CD8-positive, alpha-beta memory T cell (primary cell): ENCODE results near the gene CPLX3. TPM values are rescaled to one million over a fixed set of nuclear protein-coding genes. Genes with fewer than 3 reads are reported as not detected.

Experiments used
- CTCF ChIA-PET: fragments of 350-600 bp; sonication (Branson Sonifier 250); formaldehyde crosslinking; loops from one replicate; lab custom pipeline; 2021; ENCODE audit warnings: antibody characterized with exemption; lab: Charles Lee
- POLR2A ChIA-PET: fragments of 350-600 bp; sonication (Branson Sonifier 250); formaldehyde crosslinking; loops from one replicate; lab custom pipeline; 2021; ENCODE audit warnings: antibody characterized with exemption; lab: Charles Lee
- DNase-seq, 5 donors: peaks; one replicate each; pipeline versions ENCODE4 v3.0.0 to v3.0.0-alpha.2; 2020 to 2022; ENCODE audit warnings: mixed read lengths in 1 of 5
- H3K27ac ChIP-seq: one replicate; pipeline ENCODE4 v1.7.0; 2013; ENCODE audit warnings: low read depth, mild to moderate bottlenecking, low read length, moderate library complexity
- H3K27me3 ChIP-seq: 2 replicates; pipeline ENCODE4 v1.7.0; 2013; ENCODE audit warnings: low read length, mild to moderate bottlenecking; ENCODE audit not compliant: insufficient read depth, poor library complexity, severe bottlenecking
- H3K36me3 ChIP-seq: 2 replicates; pipeline ENCODE4 v1.7.0; 2013; ENCODE audit warnings: mild to moderate bottlenecking, low read length, moderate library complexity; ENCODE audit not compliant: insufficient read depth
- H3K4me1 ChIP-seq: 2 replicates; pipeline ENCODE4 v1.7.0; 2013; ENCODE audit warnings: mild to moderate bottlenecking, low read length, moderate library complexity; ENCODE audit not compliant: insufficient read depth
- H3K4me3 ChIP-seq: 2 replicates; pipeline ENCODE4 v1.7.0; 2013; ENCODE audit warnings: mild to moderate bottlenecking, low read length
- H3K9me3 ChIP-seq: 2 replicates; pipeline ENCODE4 v1.7.0; 2013; ENCODE audit warnings: mild to moderate bottlenecking, low read length
- H3K27ac Mint-ChIP-seq, 8 donors: one replicate each; pipeline ENCODE4 v1.8.0; 2020 to 2021; ENCODE audit warnings: mixed read lengths in 8 of 8, mild to moderate bottlenecking in 6 of 8, inconsistent platforms in 3 of 8, moderate library complexity in 3 of 8
- H3K27me3 Mint-ChIP-seq, 2 donors: one replicate each; pipeline ENCODE4 v1.8.0; 2020 to 2021; ENCODE audit warnings: mixed read lengths in 2 of 2, mild to moderate bottlenecking in 1 of 2, moderate library complexity in 1 of 2
- H3K36me3 Mint-ChIP-seq, 3 donors: one replicate each; pipeline ENCODE4 v1.8.0; 2020 to 2021; ENCODE audit warnings: mixed read lengths in 3 of 3, inconsistent platforms in 1 of 3, mild to moderate bottlenecking in 1 of 3
- H3K4me1 Mint-ChIP-seq, 3 donors: one replicate each; pipeline ENCODE4 v1.8.0; 2020 to 2021; ENCODE audit warnings: mixed read lengths in 3 of 3, inconsistent platforms in 1 of 3, mild to moderate bottlenecking in 1 of 3
- H3K4me3 Mint-ChIP-seq, 7 donors: one replicate each; pipeline ENCODE4 v1.8.0; 2020 to 2021; ENCODE audit warnings: mixed read lengths in 7 of 7, mild to moderate bottlenecking in 6 of 7, moderate library complexity in 4 of 7, inconsistent platforms in 2 of 7
- H3K9me3 Mint-ChIP-seq, 5 donors: one replicate each; pipeline ENCODE4 v1.8.0; 2020 to 2022; ENCODE audit warnings: mixed read lengths in 5 of 5, mild to moderate bottlenecking in 3 of 5, moderate library complexity in 2 of 5, inconsistent platforms in 1 of 5
- polyA plus RNA-seq: library from polyadenylated mRNA; unstranded; fragments of 300-500 nt; fragmentation: Illumina TruSeq; gene quantifications from one replicate; pipeline ENCODE4 v1.2.3, GENCODE V29; 2021
- total RNA-seq, 2 experiments: library from RNA; stranded (reverse); gene quantifications; one replicate each; pipeline ENCODE4 v1.2.3, GENCODE V29; 2021

Gene CPLX3
- total and polyA plus RNA-seq, 3 experiments from 2014 or later, result not detected

- H3K27me3 ChIP-seq, result no peaks in the 10 kb centered on the region
- no peak overlapping the region for H3K4me3 Mint-ChIP-seq
- no peaks in the 10 kb centered on the region for H3K9me3 Mint-ChIP-seq
- DNase-seq, result no peak
- peaks cover 9% of the 10 kb centered on the region for H3K4me1 ChIP-seq
- H3K36me3 Mint-ChIP-seq, result no peaks in the 10 kb centered on the region
- peaks cover 1 to 11% of the 10 kb centered on the region in 2 donors for H3K27me3 Mint-ChIP-seq
- peak overlapping the region in 3 of 8 donors; percentile 55 to 77 (median 64) for H3K27ac Mint-ChIP-seq
- H3K4me1 Mint-ChIP-seq, result peaks cover 4 to 9% (median 4%) of the 10 kb centered on the region in 3 donors
- ChIA-PET CTCF (interaction anchor here (1.3 kb wide), 1 partner anchor 23 kb away, joined by 5 read pairs; no protein-coding TSS in a partner anchor), POLR2A (no interaction called here)
- H3K27ac ChIP-seq, result no peak overlapping the region
- no peaks in the 10 kb centered on the region for H3K9me3 ChIP-seq
- no peak overlapping the region for H3K4me3 ChIP-seq
- no peaks in the 10 kb centered on the region for H3K36me3 ChIP-seq
These were observed 9.6 kb upstream of the CPLX3 start for GRCh38 chr15:74816624-74817369.

- Histone ChIP-seq H3K36me3 (no peaks in the 10 kb centered on the region), H3K9me3 (no peaks in the 10 kb centered on the region), H3K4me1 (peaks cover 9% of the 10 kb centered on the region), H3K27ac (no peak overlapping the region), H3K4me3 (no peak overlapping the region), H3K27me3 (no peaks in the 10 kb centered on the region)
- Mint-ChIP-seq H3K27me3 (peaks cover 1 to 11% of the 10 kb centered on the region in 2 donors), H3K27ac (no peak overlapping the region), H3K9me3 (no peaks in the 10 kb centered on the region), H3K4me3 (no peak overlapping the region), H3K4me1 (peaks cover 4 to 9% (median 4%) of the 10 kb centered on the region in 3 donors), H3K36me3 (no peaks in the 10 kb centered on the region)
- ChIA-PET CTCF (no interaction called here), POLR2A (no interaction called here)
- DNase-seq, result no peak
These were observed 9.1 kb upstream of the CPLX3 start for GRCh38 chr15:74817370-74817737.

GRCh38 chr15:74820056-74820455 is 6.4 kb upstream of the CPLX3 start:
- Histone ChIP-seq H3K27ac (no peak overlapping the region), H3K36me3 (no peaks in the 10 kb centered on the region), H3K27me3 (no peaks in the 10 kb centered on the region), H3K4me3 (no peak overlapping the region), H3K4me1 (peaks cover 9% of the 10 kb centered on the region), H3K9me3 (no peaks in the 10 kb centered on the region)
- H3K4me1 Mint-ChIP-seq, result peaks cover 4 to 9% (median 6%) of the 10 kb centered on the region in 3 donors
- no peak overlapping the region for H3K4me3 Mint-ChIP-seq
- peaks cover 0 to 1% (median 0%) of the 10 kb centered on the region in 3 donors for H3K36me3 Mint-ChIP-seq
- no peaks in the 10 kb centered on the region for H3K9me3 Mint-ChIP-seq
- no peak overlapping the region for H3K27ac Mint-ChIP-seq
- CTCF ChIA-PET, result no interaction called here
- peaks cover 6 to 19% of the 10 kb centered on the region in 2 donors for H3K27me3 Mint-ChIP-seq
- no peak for DNase-seq
- POLR2A ChIA-PET, result no interaction called here

GRCh38 chr15:74821091-74821789 is 5.2 kb upstream of the CPLX3 start:
- Mint-ChIP-seq H3K27me3 (peaks cover 9 to 21% of the 10 kb centered on the region in 2 donors), H3K36me3 (peaks cover 0 to 1% (median 0%) of the 10 kb centered on the region in 3 donors), H3K9me3 (no peaks in the 10 kb centered on the region), H3K4me1 (peaks cover 4 to 9% (median 6%) of the 10 kb centered on the region in 3 donors), H3K27ac (no peak overlapping the region), H3K4me3 (no peak overlapping the region)
- Histone ChIP-seq H3K4me1 (peaks cover 9% of the 10 kb centered on the region), H3K27ac (no peak overlapping the region), H3K4me3 (no peak overlapping the region), H3K27me3 (no peaks in the 10 kb centered on the region), H3K36me3 (no peaks in the 10 kb centered on the region), H3K9me3 (no peaks in the 10 kb centered on the region)
- ChIA-PET CTCF (interaction anchor here (0.7 kb wide), 1 partner anchor 53 kb away, joined by 3 read pairs; no protein-coding TSS in a partner anchor), POLR2A (no interaction called here)
- no peak for DNase-seq

- Histone ChIP-seq H3K27ac (no peak overlapping the region), H3K27me3 (peaks cover 3% of the 10 kb centered on the region), H3K36me3 (no peaks in the 10 kb centered on the region), H3K9me3 (no peaks in the 10 kb centered on the region), H3K4me1 (peaks cover 9% of the 10 kb centered on the region), H3K4me3 (no peak overlapping the region)
- ChIA-PET POLR2A (no interaction called here), CTCF (interaction anchor here (0.7 kb wide), 1 partner anchor 54 kb away, joined by 3 read pairs; no protein-coding TSS in a partner anchor)
- H3K27me3 Mint-ChIP-seq, result peaks cover 9 to 25% of the 10 kb centered on the region in 2 donors
- H3K4me3 Mint-ChIP-seq, result no peak overlapping the region
- H3K36me3 Mint-ChIP-seq, result peaks cover 0 to 1% (median 0%) of the 10 kb centered on the region in 3 donors
- DNase-seq, result no peak
- peak overlapping the region in 1 of 8 donors; percentile 33 for H3K27ac Mint-ChIP-seq
- no peaks in the 10 kb centered on the region for H3K9me3 Mint-ChIP-seq
- H3K4me1 Mint-ChIP-seq, result peaks cover 4 to 11% (median 6%) of the 10 kb centered on the region in 3 donors
These were observed 4.7 kb upstream of the CPLX3 start for GRCh38 chr15:74821790-74822158.

- POLR2A ChIA-PET, result no interaction called here
- CTCF ChIA-PET, result no interaction called here
- no peak overlapping the region for H3K27ac ChIP-seq
These were observed 4.2 kb upstream of the CPLX3 start for GRCh38 chr15:74822233-74822632.

GRCh38 chr15:74823324-74823723 is 3.1 kb upstream of the CPLX3 start:
- Mint-ChIP-seq H3K36me3 (peaks cover 0 to 1% (median 0%) of the 10 kb centered on the region in 3 donors), H3K4me3 (no peak overlapping the region), H3K27me3 (peaks cover 11 to 40% of the 10 kb centered on the region in 2 donors), H3K9me3 (no peaks in the 10 kb centered on the region), H3K27ac (no peak overlapping the region), H3K4me1 (peaks cover 4 to 16% (median 6%) of the 10 kb centered on the region in 3 donors)
- CTCF ChIA-PET, result no interaction called here
- no peak overlapping the region for H3K27ac ChIP-seq
- H3K4me1 ChIP-seq, result peaks cover 7% of the 10 kb centered on the region
- no peaks in the 10 kb centered on the region for H3K36me3 ChIP-seq
- no peak for DNase-seq
- no peaks in the 10 kb centered on the region for H3K9me3 ChIP-seq
- H3K4me3 ChIP-seq, result no peak overlapping the region
- H3K27me3 ChIP-seq, result peaks cover 15% of the 10 kb centered on the region
- POLR2A ChIA-PET, result no interaction called here

More at GRCh38 chr15:74822233-74822632, 4.2 kb upstream of the CPLX3 start:
- Histone ChIP-seq H3K4me3 (no peak overlapping the region), H3K36me3 (no peaks in the 10 kb centered on the region), H3K9me3 (no peaks in the 10 kb centered on the region), H3K27me3 (peaks cover 7% of the 10 kb centered on the region), H3K4me1 (peaks cover 9% of the 10 kb centered on the region)
- Mint-ChIP-seq H3K27ac (peak overlapping the region in 1 of 8 donors; percentile 33), H3K4me3 (no peak overlapping the region), H3K4me1 (peaks cover 4 to 16% (median 6%) of the 10 kb centered on the region in 3 donors), H3K9me3 (no peaks in the 10 kb centered on the region), H3K36me3 (peaks cover 0 to 1% (median 0%) of the 10 kb centered on the region in 3 donors), H3K27me3 (peaks cover 9 to 29% of the 10 kb centered on the region in 2 donors)
- DNase-seq, result no peak

GRCh38 chr15:74824976-74825375 is 1.5 kb upstream of the CPLX3 start:
- H3K27me3 Mint-ChIP-seq, result peaks cover 16 to 32% of the 10 kb centered on the region in 2 donors
- H3K9me3 ChIP-seq, result no peaks in the 10 kb centered on the region
- no peak overlapping the region for H3K4me3 Mint-ChIP-seq
- H3K36me3 Mint-ChIP-seq, result peaks cover 0 to 1% (median 0%) of the 10 kb centered on the region in 3 donors
- ChIA-PET POLR2A (no interaction called here), CTCF (interaction anchor here (0.5 to 1.5 kb wide), 3 partner anchors 9 to 704 kb away, joined by 3 to 4 read pairs (median 3); no protein-coding TSS in a partner anchor)
- DNase-seq, result no peak
- H3K4me1 Mint-ChIP-seq, result peaks cover 0 to 7% (median 1%) of the 10 kb centered on the region in 3 donors
- H3K4me1 ChIP-seq, result no peaks in the 10 kb centered on the region
- peaks cover 15% of the 10 kb centered on the region for H3K27me3 ChIP-seq
- no peak overlapping the region for H3K4me3 ChIP-seq
- H3K36me3 ChIP-seq, result no peaks in the 10 kb centered on the region
- no peak overlapping the region for H3K27ac Mint-ChIP-seq
- H3K9me3 Mint-ChIP-seq, result no peaks in the 10 kb centered on the region
- no peak overlapping the region for H3K27ac ChIP-seq
